WTC11 (cell line): Measurements from ENCODE around the gene LRRC9.

Experiments used
- CTCF ChIP-seq: fragments of 200-600 bp; IDR thresholded peaks from 2 replicates; pipeline ENCODE4 v1.8.0; 2022; ENCODE audit warnings: antibody characterized with exemption
- E2F1 ChIP-seq: sonication (generic); formaldehyde crosslinking; IDR thresholded peaks from 2 replicates; pipeline ENCODE4 v1.8.0; 2022; ENCODE audit warnings: mild to moderate bottlenecking, missing genetic modification reagents
- ESRRA ChIP-seq: sonication (generic); formaldehyde crosslinking; IDR thresholded peaks from 2 replicates; pipeline ENCODE4 v1.8.1; 2022; ENCODE audit warnings: mild to moderate bottlenecking, missing genetic modification reagents, borderline replicate concordance
- FOXJ3 ChIP-seq: sonication (generic); formaldehyde crosslinking; IDR thresholded peaks from 2 replicates; pipeline ENCODE4 v1.9.0; 2021; ENCODE audit warnings: missing genetic modification reagents, mild to moderate bottlenecking, borderline replicate concordance
- FOXP1 ChIP-seq: sonication (generic); formaldehyde crosslinking; IDR thresholded peaks from 2 replicates; pipeline ENCODE4 v1.8.0; 2022; ENCODE audit warnings: missing genetic modification reagents, mild to moderate bottlenecking, moderate library complexity, borderline replicate concordance
- MAX ChIP-seq: sonication (generic); formaldehyde crosslinking; IDR thresholded peaks from 2 replicates; pipeline ENCODE4 v1.8.0; 2022; ENCODE audit warnings: mild to moderate bottlenecking, missing genetic modification reagents
- NFYB ChIP-seq: sonication (generic); formaldehyde crosslinking; conservative IDR thresholded peaks from 2 replicates; pipeline ENCODE4 v1.8.0; 2022; ENCODE audit warnings: low read depth, missing genetic modification reagents
- RORB ChIP-seq: fragments of 250-450 bp; sonication (Bioruptor Pico); IDR thresholded peaks from 2 replicates; pipeline ENCODE4 v1.9.0; 2021; ENCODE audit warnings: mild to moderate bottlenecking
- SMAD3 ChIP-seq: sonication (generic); formaldehyde crosslinking; IDR thresholded peaks from 2 replicates; pipeline ENCODE4 v1.8.0; 2022; ENCODE audit warnings: missing genetic modification reagents, mild to moderate bottlenecking, borderline replicate concordance
- TCF7 ChIP-seq: sonication (generic); formaldehyde crosslinking; IDR thresholded peaks from 2 replicates; pipeline ENCODE4 v1.8.0; 2022; ENCODE audit warnings: mild to moderate bottlenecking, low read depth, missing genetic modification reagents, moderate library complexity
- ZNF138 ChIP-seq: sonication (generic); formaldehyde crosslinking; conservative IDR thresholded peaks from 2 replicates; pipeline ENCODE4 v1.8.1; 2022; ENCODE audit warnings: mild to moderate bottlenecking, moderate library complexity, missing genetic modification reagents
- ZNF416 ChIP-seq: fragments of 250-450 bp; sonication (Bioruptor Pico); IDR thresholded peaks from 2 replicates; pipeline ENCODE4 v1.9.0; 2021; ENCODE audit warnings: mild to moderate bottlenecking, inconsistent platforms
- ZNF671 ChIP-seq: fragments of 250-450 bp; sonication (Bioruptor Pico); IDR thresholded peaks from 2 replicates; pipeline ENCODE4 v1.8.0; 2021; ENCODE audit warnings: mild to moderate bottlenecking
- ZSCAN18 ChIP-seq: fragments of 250-450 bp; sonication (Bioruptor Pico); IDR thresholded peaks from 2 replicates; pipeline ENCODE4 v2.1.2; 2022; ENCODE audit warnings: mild to moderate bottlenecking, moderate library complexity

- TF ChIP-seq CTCF (no peak), E2F1 (CRISPR knock-in tag) (no peak), SMAD3 (CRISPR knock-in tag) (no peak), TCF7 (CRISPR knock-in tag) (no peak), ZSCAN18 (no peak), ESRRA (CRISPR knock-in tag) (no peak), FOXJ3 (CRISPR knock-in tag) (no peak), FOXP1 (CRISPR knock-in tag) (no peak), RORB (CRISPR knock-in tag) (no peak), ZNF138 (CRISPR knock-in tag) (no peak), NFYB (CRISPR knock-in tag) (no peak), MAX (CRISPR knock-in tag) (no peak), ZNF671 (no peak), ZNF416 (no peak)
Measured at GRCh38 chr14:60021619-60022018, 101.7 kb downstream of the LRRC9 start.
